SK-N-SH treated with all-trans-retinoic acid at 6 μM for 48 hours (cell line): ENCODE data around the gene NAT16.

Experiments
- ATAC-seq: fragments of 200-7000 bp; cut with Tn5 transposase; 3 replicates; pipeline ENCODE4 v1.9.1; 2020; ENCODE audit warnings: mild to moderate bottlenecking, moderate library complexity
- ARNTL ChIP-seq: fragments of 450-650 bp; formaldehyde crosslinking; IDR thresholded peaks from 2 replicates; pipeline ENCODE4 v1.5.0; 2020; ENCODE audit warnings: low read depth, mild to moderate bottlenecking, moderate library complexity, borderline replicate concordance
- BACH2 ChIP-seq: fragments of 250-450 bp; sonication (Bioruptor Pico); IDR thresholded peaks from 2 replicates; pipeline ENCODE4 v1.9.0; 2021; ENCODE audit warnings: mild to moderate bottlenecking, borderline replicate concordance
- CREB5 ChIP-seq: fragments of 250-450 bp; sonication (Bioruptor Pico); IDR thresholded peaks from 2 replicates; pipeline ENCODE4 v1.5.1; 2020; ENCODE audit warnings: low read depth, mild to moderate bottlenecking, moderate library complexity
- CSDC2 ChIP-seq: fragments of 250-450 bp; sonication (Bioruptor Pico); IDR thresholded peaks from 2 replicates; pipeline ENCODE4 v1.5.0; 2020; ENCODE audit warnings: mild to moderate bottlenecking, moderate library complexity
- ESRRG ChIP-seq: fragments of 250-450 bp; sonication (Bioruptor Pico); IDR thresholded peaks from 2 replicates; pipeline ENCODE4 v1.6.1; 2021; ENCODE audit warnings: mild to moderate bottlenecking
- GLIS3 ChIP-seq: fragments of 250-450 bp; sonication (Bioruptor Pico); IDR thresholded peaks from 2 replicates; pipeline ENCODE4 v1.5.0; 2020; ENCODE audit warnings: mild to moderate bottlenecking, moderate library complexity
- ISL1 ChIP-seq: fragments of 250-450 bp; sonication (Bioruptor Pico); IDR thresholded peaks from 2 replicates; pipeline ENCODE4 v2.1.2; 2022; ENCODE audit warnings: mild to moderate bottlenecking, moderate library complexity
- OSR1 ChIP-seq: fragments of 250-450 bp; sonication (Bioruptor Pico); IDR thresholded peaks from 2 replicates; pipeline ENCODE4 v1.8.0; 2022; ENCODE audit warnings: moderate library complexity, mild to moderate bottlenecking, inconsistent platforms
- PATZ1 ChIP-seq: fragments of 250-450 bp; sonication (Bioruptor Pico); IDR thresholded peaks from 2 replicates; pipeline ENCODE4 v1.8.0; 2020; ENCODE audit warnings: mild to moderate bottlenecking, moderate library complexity, borderline replicate concordance
- POU6F1 ChIP-seq: fragments of 250-450 bp; sonication (Bioruptor Pico); IDR thresholded peaks from 2 replicates; pipeline ENCODE4 v1.8.0; 2021; ENCODE audit warnings: low read depth, mild to moderate bottlenecking, moderate library complexity, borderline replicate concordance
- PPARA ChIP-seq: fragments of 250-450 bp; sonication (Bioruptor Pico); IDR thresholded peaks from 2 replicates; pipeline ENCODE4 v1.5.0; 2020; ENCODE audit warnings: mild to moderate bottlenecking, borderline replicate concordance
- RARB ChIP-seq: fragments of 250-450 bp; sonication (Bioruptor Pico); IDR thresholded peaks from 2 replicates; pipeline ENCODE4 v1.8.0; 2021; ENCODE audit warnings: mild to moderate bottlenecking, moderate library complexity
- SNAI2 ChIP-seq: fragments of 250-450 bp; sonication (Bioruptor Pico); IDR thresholded peaks from 2 replicates; pipeline ENCODE4 v1.5.0; 2020; ENCODE audit warnings: mild to moderate bottlenecking, moderate library complexity
- TCF4 ChIP-seq: fragments of 250-450 bp; sonication (Bioruptor Pico); IDR thresholded peaks from 2 replicates; pipeline ENCODE4 v1.8.0; 2021; ENCODE audit warnings: mild to moderate bottlenecking, moderate library complexity, borderline replicate concordance
- TOX ChIP-seq: fragments of 250-450 bp; sonication (Bioruptor Pico); IDR thresholded peaks from 2 replicates; pipeline ENCODE4 v1.8.0; 2021; ENCODE audit warnings: mild to moderate bottlenecking, moderate library complexity, borderline replicate concordance
- ZC3H10 ChIP-seq: fragments of 250-450 bp; sonication (Bioruptor Pico); IDR thresholded peaks from 2 replicates; pipeline ENCODE4 v1.5.1; 2021; ENCODE audit warnings: mild to moderate bottlenecking, moderate library complexity
- ZFP3 ChIP-seq: fragments of 250-450 bp; sonication (Bioruptor Pico); IDR thresholded peaks from 2 replicates; pipeline ENCODE4 v1.5.0; 2020; ENCODE audit warnings: mild to moderate bottlenecking, moderate library complexity
- ZFP30 ChIP-seq: fragments of 450-650 bp; formaldehyde crosslinking; IDR thresholded peaks from 2 replicates; pipeline ENCODE4 v1.5.0; 2022; ENCODE audit warnings: mild to moderate bottlenecking, moderate library complexity
- ZNF565 ChIP-seq: fragments of 450-650 bp; formaldehyde crosslinking; conservative IDR thresholded peaks from 2 replicates; pipeline ENCODE4 v1.5.0; 2020; ENCODE audit warnings: low read depth, mild to moderate bottlenecking, moderate library complexity
- ZNF70 ChIP-seq: fragments of 450-650 bp; formaldehyde crosslinking; IDR thresholded peaks from 2 replicates; pipeline ENCODE4 v1.5.0; 2020; ENCODE audit warnings: mild to moderate bottlenecking, moderate library complexity
- ZNF8 ChIP-seq: fragments of 450-650 bp; formaldehyde crosslinking; IDR thresholded peaks from 2 replicates; pipeline ENCODE4 v1.5.0; 2020; ENCODE audit warnings: mild to moderate bottlenecking, moderate library complexity
- TF ChIP-seq, protein P1 (sequence below): fragments of 250-450 bp; sonication (Bioruptor Pico); IDR thresholded peaks from 2 replicates; pipeline ENCODE4 v1.5.1; 2021; ENCODE audit warnings: mild to moderate bottlenecking, moderate library complexity
- TF ChIP-seq, protein P2 (sequence below): fragments of 250-450 bp; sonication (Bioruptor Pico); IDR thresholded peaks from 2 replicates; pipeline ENCODE4 v1.5.0; 2020; ENCODE audit warnings: mild to moderate bottlenecking, moderate library complexity

Gene NAT16

GRCh38 chr7:101156277-101156676 lies 23.8 kb downstream of the NAT16 start:
- ATAC-seq: no peak
- TF ChIP-seq, protein P1, sequence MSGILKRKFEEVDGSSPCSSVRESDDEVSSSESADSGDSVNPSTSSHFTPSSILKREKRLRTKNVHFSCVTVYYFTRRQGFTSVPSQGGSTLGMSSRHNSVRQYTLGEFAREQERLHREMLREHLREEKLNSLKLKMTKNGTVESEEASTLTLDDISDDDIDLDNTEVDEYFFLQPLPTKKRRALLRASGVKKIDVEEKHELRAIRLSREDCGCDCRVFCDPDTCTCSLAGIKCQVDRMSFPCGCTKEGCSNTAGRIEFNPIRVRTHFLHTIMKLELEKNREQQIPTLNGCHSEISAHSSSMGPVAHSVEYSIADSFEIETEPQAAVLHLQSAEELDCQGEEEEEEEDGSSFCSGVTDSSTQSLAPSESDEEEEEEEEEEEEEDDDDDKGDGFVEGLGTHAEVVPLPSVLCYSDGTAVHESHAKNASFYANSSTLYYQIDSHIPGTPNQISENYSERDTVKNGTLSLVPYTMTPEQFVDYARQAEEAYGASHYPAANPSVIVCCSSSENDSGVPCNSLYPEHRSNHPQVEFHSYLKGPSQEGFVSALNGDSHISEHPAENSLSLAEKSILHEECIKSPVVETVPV (CRISPR knock-in tag): no peak
- TF ChIP-seq SNAI2 (CRISPR knock-in tag): no peak
- TF ChIP-seq BACH2 (CRISPR knock-in tag): no peak
- no peak for TF ChIP-seq CSDC2
- no peak for TF ChIP-seq PATZ1 (CRISPR knock-in tag)
- TF ChIP-seq ZFP3 (CRISPR knock-in tag): no peak
- no peak for TF ChIP-seq ZNF70 (CRISPR knock-in tag)
- no peak for TF ChIP-seq TOX (CRISPR knock-in tag)
- TF ChIP-seq ZNF8 (CRISPR knock-in tag): no peak
- no peak for TF ChIP-seq CREB5 (CRISPR knock-in tag)
- TF ChIP-seq ZC3H10 (CRISPR knock-in tag): no peak
- TF ChIP-seq ESRRG (CRISPR knock-in tag): no peak
- TF ChIP-seq ZNF565 (CRISPR knock-in tag): no peak
- no peak for TF ChIP-seq ISL1 (CRISPR knock-in tag)

DNA sequence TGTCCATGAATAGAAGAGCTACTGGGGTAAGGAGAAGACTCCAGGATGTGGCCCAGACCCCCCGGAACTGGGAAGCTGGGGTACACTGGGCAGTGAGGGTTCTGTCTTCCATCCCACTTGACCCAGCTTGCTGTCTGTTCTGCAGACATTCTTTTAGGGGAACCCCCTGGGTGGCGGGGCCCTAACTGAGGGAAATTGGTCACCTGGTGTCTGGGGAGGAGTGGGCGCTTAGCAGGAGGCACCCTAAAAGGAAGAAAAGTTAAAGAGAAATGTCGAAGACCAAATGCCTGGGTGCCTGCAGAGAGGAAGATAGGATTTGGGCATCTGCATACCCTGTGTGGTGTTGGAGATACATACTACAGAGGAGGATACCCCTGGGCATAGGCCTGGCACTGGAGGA lies 24.8 kb downstream of the NAT16 start:
- no peak for ATAC-seq
- TF ChIP-seq ZFP30 (no peak), GLIS3 (CRISPR knock-in tag) (no peak), TCF4 (no peak), ISL1 (CRISPR knock-in tag) (no peak), PPARA (CRISPR knock-in tag) (no peak), ZNF8 (CRISPR knock-in tag) (no peak), ZC3H10 (CRISPR knock-in tag) (no peak), CREB5 (CRISPR knock-in tag) (no peak), OSR1 (CRISPR knock-in tag) (no peak)

- ATAC-seq: peak; percentile 46
- TF ChIP-seq PATZ1 (CRISPR knock-in tag): no peak
- no peak for TF ChIP-seq TOX (CRISPR knock-in tag)
- TF ChIP-seq TCF4: no peak
- TF ChIP-seq ARNTL (CRISPR knock-in tag): no peak
- TF ChIP-seq OSR1 (CRISPR knock-in tag): no peak
- no peak for TF ChIP-seq ZC3H10 (CRISPR knock-in tag)
- no peak for TF ChIP-seq ZFP3 (CRISPR knock-in tag)
- TF ChIP-seq RARB (CRISPR knock-in tag): no peak
- TF ChIP-seq GLIS3 (CRISPR knock-in tag): no peak
- no peak for TF ChIP-seq ZFP30
- TF ChIP-seq POU6F1 (CRISPR knock-in tag): no peak
- TF ChIP-seq, protein P1 (CRISPR knock-in tag): no peak
- no peak for TF ChIP-seq PPARA (CRISPR knock-in tag)
- TF ChIP-seq, protein P2, sequence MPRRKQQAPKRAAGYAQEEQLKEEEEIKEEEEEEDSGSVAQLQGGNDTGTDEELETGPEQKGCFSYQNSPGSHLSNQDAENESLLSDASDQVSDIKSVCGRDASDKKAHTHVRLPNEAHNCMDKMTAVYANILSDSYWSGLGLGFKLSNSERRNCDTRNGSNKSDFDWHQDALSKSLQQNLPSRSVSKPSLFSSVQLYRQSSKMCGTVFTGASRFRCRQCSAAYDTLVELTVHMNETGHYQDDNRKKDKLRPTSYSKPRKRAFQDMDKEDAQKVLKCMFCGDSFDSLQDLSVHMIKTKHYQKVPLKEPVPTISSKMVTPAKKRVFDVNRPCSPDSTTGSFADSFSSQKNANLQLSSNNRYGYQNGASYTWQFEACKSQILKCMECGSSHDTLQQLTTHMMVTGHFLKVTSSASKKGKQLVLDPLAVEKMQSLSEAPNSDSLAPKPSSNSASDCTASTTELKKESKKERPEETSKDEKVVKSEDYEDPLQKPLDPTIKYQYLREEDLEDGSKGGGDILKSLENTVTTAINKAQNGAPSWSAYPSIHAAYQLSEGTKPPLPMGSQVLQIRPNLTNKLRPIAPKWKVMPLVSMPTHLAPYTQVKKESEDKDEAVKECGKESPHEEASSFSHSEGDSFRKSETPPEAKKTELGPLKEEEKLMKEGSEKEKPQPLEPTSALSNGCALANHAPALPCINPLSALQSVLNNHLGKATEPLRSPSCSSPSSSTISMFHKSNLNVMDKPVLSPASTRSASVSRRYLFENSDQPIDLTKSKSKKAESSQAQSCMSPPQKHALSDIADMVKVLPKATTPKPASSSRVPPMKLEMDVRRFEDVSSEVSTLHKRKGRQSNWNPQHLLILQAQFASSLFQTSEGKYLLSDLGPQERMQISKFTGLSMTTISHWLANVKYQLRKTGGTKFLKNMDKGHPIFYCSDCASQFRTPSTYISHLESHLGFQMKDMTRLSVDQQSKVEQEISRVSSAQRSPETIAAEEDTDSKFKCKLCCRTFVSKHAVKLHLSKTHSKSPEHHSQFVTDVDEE (CRISPR knock-in tag): no peak
Measured at GRCh38 chr7:101154693-101155102, 25.4 kb downstream of the NAT16 start.
